IPS DF 4.7 (cell line): ENCODE measurements around the gene DSG1.
"Not testable (repeated sequence)": the region's sequence is repeated elsewhere in the genome, so short reads cannot be mapped to it uniquely, and the experiment has no call there.

ENCODE experiments used
- DNase-seq: peaks from one replicate; pipeline ENCODE4 v3.0.0-alpha.2; 2013; ENCODE audit warnings: low spot score; ENCODE audit errors: extremely low read depth

DSG1 gene

GRCh38 chr18:31317860-31318259 is at the start of gene DSG1:
Gene DSG1, plus strand, starts transcription at chr18:31318160. Its CDS starts 141 bp downstream, at chr18:31318301.
- no peak for DNase-seq

- no peak for DNase-seq
These were observed 49.0 kb upstream of the DSG1 start for GRCh38 chr18:31268985-31269406.

- no peak for DNase-seq
These were observed 48.4 kb upstream of the DSG1 start for GRCh38 chr18:31269566-31269965.

- DNase-seq = no peak
These were observed 47.4 kb upstream of the DSG1 start for GRCh38 chr18:31270578-31270977.

GRCh38 chr18:31273812-31274527 is 44.0 kb upstream of the DSG1 start:
- no peak for DNase-seq

- no peak for DNase-seq
These were observed 43.0 kb upstream of the DSG1 start for GRCh38 chr18:31274931-31275330.

GRCh38 chr18:31275722-31276463 is 42.1 kb upstream of the DSG1 start:
- DNase-seq = no peak

- no peak for DNase-seq
These were observed 39.3 kb upstream of the DSG1 start for GRCh38 chr18:31278609-31279071.

- DNase-seq = no peak
These were observed 37.5 kb upstream of the DSG1 start for GRCh38 chr18:31280502-31280901.

- DNase-seq = peak; percentile 22
These were observed 36.5 kb upstream of the DSG1 start for GRCh38 chr18:31281437-31281836.

GRCh38 chr18:31289446-31289845 is 28.5 kb upstream of the DSG1 start:
- not testable (repeated sequence) for DNase-seq

- DNase-seq = no peak
These were observed 26.3 kb upstream of the DSG1 start for GRCh38 chr18:31291688-31292087.

GRCh38 chr18:31294199-31294747 is 23.7 kb upstream of the DSG1 start:
- no peak for DNase-seq

- DNase-seq = no peak
These were observed 20.7 kb upstream of the DSG1 start for GRCh38 chr18:31297248-31297647.

- DNase-seq = peak; percentile 25
These were observed 16.7 kb upstream of the DSG1 start for GRCh38 chr18:31301201-31301655.

- no peak for DNase-seq
These were observed 15.0 kb upstream of the DSG1 start for GRCh38 chr18:31302991-31303390.

- no peak for DNase-seq
These were observed 14.2 kb upstream of the DSG1 start for GRCh38 chr18:31303771-31304170.

- DNase-seq = no peak
These were observed 8.8 kb upstream of the DSG1 start for GRCh38 chr18:31309115-31309514.

- DNase-seq = no peak
These were observed 986 bp upstream of the DSG1 start for GRCh38 chr18:31316974-31317373.

- DNase-seq = no peak
These were observed 3.8 kb downstream of the DSG1 start for GRCh38 chr18:31321719-31322118.

- DNase-seq = no peak
These were observed 7.1 kb downstream of the DSG1 start for GRCh38 chr18:31325051-31325450.

- no peak for DNase-seq
These were observed 12.0 kb downstream of the DSG1 start for GRCh38 chr18:31329787-31330438.
